ENCODE data around the gene PAQR5. TPM values are rescaled to one million over a fixed set of nuclear protein-coding genes. Genes with fewer than 3 reads are reported as not detected.

Gene PAQR5
- total RNA-seq, 4 donors from 2014 or later: 3.0 to 8.1 (median 3.9) TPM

DNA sequence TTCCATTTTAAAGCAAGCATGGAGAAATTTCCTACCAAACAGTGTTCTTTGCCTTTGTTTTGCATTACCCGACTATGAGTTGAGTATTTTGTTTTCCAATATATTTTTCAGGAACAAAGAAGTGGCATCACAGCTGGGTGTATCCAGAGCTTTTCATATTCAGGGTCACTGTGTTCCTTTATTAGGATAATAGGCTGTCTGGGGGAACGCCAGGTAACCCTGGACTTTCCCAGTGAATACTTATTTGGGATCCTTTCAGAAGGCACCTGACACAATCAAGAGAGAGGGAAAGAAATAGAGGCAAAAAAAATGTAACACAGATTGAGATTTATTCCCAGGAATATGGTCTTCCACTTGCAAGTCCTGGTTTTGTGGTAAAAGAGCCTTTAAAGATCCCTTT, 44.4 kb downstream of the PAQR5 start:
- H3K27me3 ChIP-seq: no peaks in the 10 kb centered on the region
- H3K36me3 ChIP-seq: no peaks in the 10 kb centered on the region
- no peak for DNase-seq (ENCODE audit: low spot score in 2 of 2)
- no peak for TF ChIP-seq POLR2A (IDR thresholded peaks at IDR 0.05)
- no peak for TF ChIP-seq EP300 (IDR thresholded peaks at IDR 0.05)
- TF ChIP-seq, protein P1, sequence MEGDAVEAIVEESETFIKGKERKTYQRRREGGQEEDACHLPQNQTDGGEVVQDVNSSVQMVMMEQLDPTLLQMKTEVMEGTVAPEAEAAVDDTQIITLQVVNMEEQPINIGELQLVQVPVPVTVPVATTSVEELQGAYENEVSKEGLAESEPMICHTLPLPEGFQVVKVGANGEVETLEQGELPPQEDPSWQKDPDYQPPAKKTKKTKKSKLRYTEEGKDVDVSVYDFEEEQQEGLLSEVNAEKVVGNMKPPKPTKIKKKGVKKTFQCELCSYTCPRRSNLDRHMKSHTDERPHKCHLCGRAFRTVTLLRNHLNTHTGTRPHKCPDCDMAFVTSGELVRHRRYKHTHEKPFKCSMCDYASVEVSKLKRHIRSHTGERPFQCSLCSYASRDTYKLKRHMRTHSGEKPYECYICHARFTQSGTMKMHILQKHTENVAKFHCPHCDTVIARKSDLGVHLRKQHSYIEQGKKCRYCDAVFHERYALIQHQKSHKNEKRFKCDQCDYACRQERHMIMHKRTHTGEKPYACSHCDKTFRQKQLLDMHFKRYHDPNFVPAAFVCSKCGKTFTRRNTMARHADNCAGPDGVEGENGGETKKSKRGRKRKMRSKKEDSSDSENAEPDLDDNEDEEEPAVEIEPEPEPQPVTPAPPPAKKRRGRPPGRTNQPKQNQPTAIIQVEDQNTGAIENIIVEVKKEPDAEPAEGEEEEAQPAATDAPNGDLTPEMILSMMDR (IDR thresholded peaks at IDR 0.05): no peak
- no peak overlapping the region for H3K27ac ChIP-seq
- H3K9me3 ChIP-seq: no peaks in the 10 kb centered on the region
- 17 to 22% methylated on average over 2 of the region's 2 CpGs for WGBS, 2 donors
- H3K4me1 ChIP-seq: no peaks in the 10 kb centered on the region
- H3K4me3 ChIP-seq: no peak overlapping the region

DNA sequence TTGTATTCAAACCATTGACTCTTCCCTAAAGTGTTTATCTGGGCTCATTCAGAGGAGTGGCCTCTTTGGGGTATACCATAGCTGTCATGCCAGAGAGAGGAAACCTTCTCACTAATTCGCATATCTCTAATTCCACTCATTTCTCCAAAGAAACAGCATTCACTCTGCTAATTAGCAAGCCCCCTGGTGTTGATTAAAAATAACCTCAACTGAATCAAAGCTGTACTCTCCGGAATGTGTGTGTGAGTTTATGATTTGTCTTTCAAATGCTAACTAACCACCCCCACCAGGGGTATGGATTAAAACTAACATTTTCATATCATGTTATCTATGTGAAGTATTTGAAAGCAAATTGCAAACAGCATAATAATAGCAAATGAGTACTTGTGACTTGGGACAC, 45.5 kb downstream of the PAQR5 start:
- Histone ChIP-seq H3K9me3 (no peaks in the 10 kb centered on the region), H3K27ac (no peak overlapping the region), H3K4me1 (no peaks in the 10 kb centered on the region), H3K4me3 (no peak overlapping the region), H3K27me3 (no peaks in the 10 kb centered on the region), H3K36me3 (no peaks in the 10 kb centered on the region)
- TF ChIP-seq, protein P1 (IDR thresholded peaks at IDR 0.05): no peak
- no peak for TF ChIP-seq EP300 (IDR thresholded peaks at IDR 0.05)
- TF ChIP-seq POLR2A (IDR thresholded peaks at IDR 0.05): no peak
- DNase-seq (ENCODE audit: low spot score in 2 of 2): no peak
- 71 to 79% methylated on average over 2 of the region's 2 CpGs for WGBS, 2 donors

DNA sequence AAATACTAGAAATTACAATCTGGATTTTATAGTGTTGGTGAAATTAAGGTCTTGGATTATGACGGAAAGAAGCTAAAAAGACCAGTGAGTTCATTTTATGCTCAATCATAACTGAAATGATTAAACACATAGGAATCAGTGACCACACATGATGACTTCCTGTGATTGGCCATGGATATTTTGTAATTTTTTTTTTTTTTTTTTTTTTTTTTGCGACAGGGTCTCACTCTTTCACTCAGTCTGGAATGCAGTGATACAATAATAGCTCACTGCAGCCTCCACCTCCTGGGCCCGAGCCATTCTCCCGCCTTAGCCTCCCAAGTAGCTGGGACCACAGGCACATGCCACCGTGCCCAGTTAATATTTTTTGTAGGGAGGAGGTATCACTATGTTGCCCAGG, 47.4 kb downstream of the PAQR5 start:
- H3K4me3 ChIP-seq: no peak overlapping the region
- no peak overlapping the region for H3K27ac ChIP-seq
- no peak for TF ChIP-seq POLR2A (IDR thresholded peaks at IDR 0.05)
- TF ChIP-seq, protein P1 (IDR thresholded peaks at IDR 0.05): no peak
- TF ChIP-seq EP300 (IDR thresholded peaks at IDR 0.05): no peak
- H3K27me3 ChIP-seq: no peaks in the 10 kb centered on the region
- H3K9me3 ChIP-seq: no peaks in the 10 kb centered on the region
- no peak for DNase-seq (ENCODE audit: low spot score in 2 of 2)
- H3K4me1 ChIP-seq: no peaks in the 10 kb centered on the region
- 64 to 67% methylated on average over 5 of the region's 5 CpGs for WGBS, 2 donors
- no peaks in the 10 kb centered on the region for H3K36me3 ChIP-seq

DNA sequence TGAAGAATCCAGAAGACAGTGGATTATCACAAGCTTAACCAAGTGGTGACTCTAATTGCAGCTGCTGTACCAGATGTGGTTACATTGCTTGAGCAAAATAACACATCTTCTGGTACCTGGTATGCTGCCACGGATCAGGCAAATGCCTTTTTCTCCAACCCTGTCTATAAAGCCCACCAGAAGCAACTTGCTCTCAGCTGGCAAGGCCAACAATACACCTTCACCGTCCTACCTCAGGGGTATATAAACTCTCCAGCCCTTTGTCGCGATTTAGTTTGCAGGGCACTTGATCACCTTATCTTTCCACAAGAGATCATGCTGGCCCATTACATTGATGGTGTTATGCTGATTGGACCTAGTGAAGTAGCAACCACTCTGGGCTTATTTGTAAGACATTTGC, 52.6 kb downstream of the PAQR5 start:
- no peak overlapping the region for H3K4me3 ChIP-seq
- no peaks in the 10 kb centered on the region for H3K9me3 ChIP-seq
- no peak overlapping the region for H3K27ac ChIP-seq
- 92 to 96% methylated on average over 4 of the region's 4 CpGs for WGBS, 2 donors
- TF ChIP-seq EP300 (IDR thresholded peaks at IDR 0.05): no peak
- TF ChIP-seq, protein P1 (IDR thresholded peaks at IDR 0.05): no peak
- TF ChIP-seq POLR2A (IDR thresholded peaks at IDR 0.05): no peak
- H3K36me3 ChIP-seq: no peaks in the 10 kb centered on the region
- H3K4me1 ChIP-seq: no peaks in the 10 kb centered on the region
- H3K27me3 ChIP-seq: no peaks in the 10 kb centered on the region
- no peak for DNase-seq (ENCODE audit: low spot score in 2 of 2)

DNA sequence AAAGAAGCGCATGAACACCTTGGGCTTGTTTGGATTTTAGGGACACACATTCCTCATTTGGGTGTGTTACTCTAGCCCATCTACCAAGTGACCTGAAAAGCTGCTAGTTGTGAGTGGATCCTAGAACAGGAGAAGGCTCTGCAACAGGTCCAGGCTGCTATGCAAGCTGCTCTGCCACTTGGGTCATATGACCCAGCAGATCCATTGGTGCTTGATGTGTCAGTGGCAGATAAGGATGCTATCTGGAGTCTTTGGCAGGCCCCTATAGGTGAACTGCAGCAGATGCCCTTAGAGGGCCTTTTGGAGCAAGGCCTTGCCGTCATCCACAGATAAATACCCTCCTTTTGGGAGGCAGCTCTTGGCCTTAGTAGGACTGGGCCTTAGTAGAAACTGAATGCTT, 53.2 kb downstream of the PAQR5 start:
- H3K4me3 ChIP-seq: no peak overlapping the region
- H3K36me3 ChIP-seq: no peaks in the 10 kb centered on the region
- no peak overlapping the region for H3K27ac ChIP-seq
- 92 to 100% methylated on average over 1 to 2 of the region's 2 CpGs for WGBS, 2 donors
- no peaks in the 10 kb centered on the region for H3K4me1 ChIP-seq
- TF ChIP-seq, protein P1 (IDR thresholded peaks at IDR 0.05): no peak
- H3K9me3 ChIP-seq: no peaks in the 10 kb centered on the region
- H3K27me3 ChIP-seq: no peaks in the 10 kb centered on the region
- no peak for DNase-seq (ENCODE audit: low spot score in 2 of 2)
